SK-N-SH treated with all-trans-retinoic acid at 6 μM for 48 hours (cell line): Measurements from ENCODE around the gene GNRH2.

Experiments
- CSDC2 ChIP-seq: fragments of 250-450 bp; sonication (Bioruptor Pico); IDR thresholded peaks from 2 replicates; pipeline ENCODE4 v1.5.0; 2020; ENCODE audit warnings: mild to moderate bottlenecking, moderate library complexity
- ESRRG ChIP-seq: fragments of 250-450 bp; sonication (Bioruptor Pico); IDR thresholded peaks from 2 replicates; pipeline ENCODE4 v1.6.1; 2021; ENCODE audit warnings: mild to moderate bottlenecking
- PATZ1 ChIP-seq: fragments of 250-450 bp; sonication (Bioruptor Pico); IDR thresholded peaks from 2 replicates; pipeline ENCODE4 v1.8.0; 2020; ENCODE audit warnings: mild to moderate bottlenecking, moderate library complexity, borderline replicate concordance
- POU6F1 ChIP-seq: fragments of 250-450 bp; sonication (Bioruptor Pico); IDR thresholded peaks from 2 replicates; pipeline ENCODE4 v1.8.0; 2021; ENCODE audit warnings: low read depth, mild to moderate bottlenecking, moderate library complexity, borderline replicate concordance
- RARB ChIP-seq: fragments of 250-450 bp; sonication (Bioruptor Pico); IDR thresholded peaks from 2 replicates; pipeline ENCODE4 v1.8.0; 2021; ENCODE audit warnings: mild to moderate bottlenecking, moderate library complexity
- SNAI2 ChIP-seq: fragments of 250-450 bp; sonication (Bioruptor Pico); IDR thresholded peaks from 2 replicates; pipeline ENCODE4 v1.5.0; 2020; ENCODE audit warnings: mild to moderate bottlenecking, moderate library complexity
- TCF4 ChIP-seq: fragments of 250-450 bp; sonication (Bioruptor Pico); IDR thresholded peaks from 2 replicates; pipeline ENCODE4 v1.8.0; 2021; ENCODE audit warnings: mild to moderate bottlenecking, moderate library complexity, borderline replicate concordance
- ZFP30 ChIP-seq: fragments of 450-650 bp; formaldehyde crosslinking; IDR thresholded peaks from 2 replicates; pipeline ENCODE4 v1.5.0; 2022; ENCODE audit warnings: mild to moderate bottlenecking, moderate library complexity
- ZNF70 ChIP-seq: fragments of 450-650 bp; formaldehyde crosslinking; IDR thresholded peaks from 2 replicates; pipeline ENCODE4 v1.5.0; 2020; ENCODE audit warnings: mild to moderate bottlenecking, moderate library complexity
- TF ChIP-seq, protein P1 (sequence below): fragments of 250-450 bp; sonication (Bioruptor Pico); IDR thresholded peaks from 2 replicates; pipeline ENCODE4 v1.5.1; 2020; ENCODE audit warnings: low read depth, mild to moderate bottlenecking, moderate library complexity

- TF ChIP-seq, protein P1, sequence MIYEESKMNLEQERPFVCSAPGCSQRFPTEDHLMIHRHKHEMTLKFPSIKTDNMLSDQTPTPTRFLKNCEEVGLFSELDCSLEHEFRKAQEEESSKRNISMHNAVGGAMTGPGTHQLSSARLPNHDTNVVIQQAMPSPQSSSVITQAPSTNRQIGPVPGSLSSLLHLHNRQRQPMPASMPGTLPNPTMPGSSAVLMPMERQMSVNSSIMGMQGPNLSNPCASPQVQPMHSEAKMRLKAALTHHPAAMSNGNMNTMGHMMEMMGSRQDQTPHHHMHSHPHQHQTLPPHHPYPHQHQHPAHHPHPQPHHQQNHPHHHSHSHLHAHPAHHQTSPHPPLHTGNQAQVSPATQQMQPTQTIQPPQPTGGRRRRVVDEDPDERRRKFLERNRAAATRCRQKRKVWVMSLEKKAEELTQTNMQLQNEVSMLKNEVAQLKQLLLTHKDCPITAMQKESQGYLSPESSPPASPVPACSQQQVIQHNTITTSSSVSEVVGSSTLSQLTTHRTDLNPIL (CRISPR knock-in tag), result no peak
- TF ChIP-seq SNAI2 (CRISPR knock-in tag) (no peak), CSDC2 (no peak), POU6F1 (CRISPR knock-in tag) (no peak), ZNF70 (CRISPR knock-in tag) (no peak), RARB (no peak), ESRRG (CRISPR knock-in tag) (no peak), TCF4 (CRISPR knock-in tag) (no peak), PATZ1 (CRISPR knock-in tag) (no peak), ZFP30 (CRISPR knock-in tag) (no peak)
Measured at GRCh38 chr20:3027987-3028386, 15.4 kb upstream of the GNRH2 start.
